CD14-positive monocyte (primary cell): ENCODE data around the gene SHISAL1. TPM values are rescaled to one million over a fixed set of nuclear protein-coding genes. Genes with fewer than 3 reads are reported as not detected.

Experiments
- DNase-seq, 3 donors: peaks; one replicate each; pipeline ENCODE4 v3.0.0-alpha.2; 2011 to 2022
- H2AFZ ChIP-seq: 2 replicates; pipeline ENCODE4 v1.6.0; 2012; ENCODE audit warnings: mild to moderate bottlenecking, low read depth, low read length, inconsistent platforms; ENCODE audit not compliant: insufficient read depth, poor library complexity, severe bottlenecking
- H3K27ac ChIP-seq, 2 donors: 1 replicate in 1 of 2; 2 replicates in 1 of 2; pipeline ENCODE4 v1.5.1; 2012 to 2013; ENCODE audit warnings: low read length in 2 of 2, control low read depth in 1 of 2, inconsistent platforms in 1 of 2, low read depth in 1 of 2, mild to moderate bottlenecking in 1 of 2
- H3K27me3 ChIP-seq, 2 donors: one replicate each; pipeline versions ENCODE4 v1.6.0 to v1.6.1; 2011 to 2013; ENCODE audit warnings: low read length in 2 of 2; ENCODE audit not compliant: control insufficient read depth in 2 of 2, insufficient read depth in 2 of 2
- H3K36me3 ChIP-seq, 2 donors: replicated peaks in 1 of 2; 1 replicate in 1 of 2; 2 replicates in 1 of 2; pipeline versions ENCODE4 v1.5.1 to v1.6.1; 2012 to 2013; ENCODE audit warnings: low read length in 2 of 2, control low read depth in 1 of 2, inconsistent platforms in 1 of 2, mild to moderate bottlenecking in 1 of 2; ENCODE audit not compliant: insufficient read depth in 2 of 2, control insufficient read depth in 1 of 2
- H3K4me1 ChIP-seq, 2 donors: 1 replicate in 1 of 2; 2 replicates in 1 of 2; pipeline versions ENCODE4 v1.5.1 to v1.6.1; 2012 to 2013; ENCODE audit warnings: low read length in 2 of 2, control low read depth in 1 of 2, inconsistent platforms in 1 of 2, mild to moderate bottlenecking in 1 of 2, moderate library complexity in 1 of 2; ENCODE audit not compliant: insufficient read depth in 2 of 2, control insufficient read depth in 1 of 2
- H3K4me2 ChIP-seq: replicated peaks from 2 replicates; pipeline ENCODE3; 2012; ENCODE audit warnings: low read length, moderate library complexity, mild to moderate bottlenecking; ENCODE audit not compliant: poor library complexity, severe bottlenecking; ENCODE audit errors: extremely low read depth
- H3K4me3 ChIP-seq, 3 experiments: fragments of 200-600 bp in 1 of 3; sonication (generic) in 1 of 3; replicated peaks in 1 of 3; 1 replicate in 2 of 3; 2 replicates in 1 of 3; pipeline ENCODE4 v1.5.1; 2011 to 2013; ENCODE audit warnings: low read length in 3 of 3, mild to moderate bottlenecking in 3 of 3, control low read depth in 2 of 3, low read depth in 2 of 3, inconsistent platforms in 1 of 3, moderate library complexity in 1 of 3
- H3K79me2 ChIP-seq: 2 replicates; pipeline ENCODE4 v1.6.0; 2012; ENCODE audit warnings: mild to moderate bottlenecking, control low read depth, inconsistent platforms, low read length, moderate library complexity; ENCODE audit not compliant: insufficient read depth
- H3K9ac ChIP-seq: 2 replicates; pipeline ENCODE4 v1.6.0; 2017; ENCODE audit warnings: low read length, mild to moderate bottlenecking; ENCODE audit not compliant: insufficient read depth, poor library complexity, severe bottlenecking
- H3K9me3 ChIP-seq, 2 donors: replicated peaks in 1 of 2; 1 replicate in 1 of 2; 2 replicates in 1 of 2; pipeline versions ENCODE4 v1.5.1 to v1.6.1; 2012 to 2013; ENCODE audit warnings: low read length in 2 of 2, control low read depth in 1 of 2; ENCODE audit not compliant: control insufficient read depth in 1 of 2, insufficient read depth in 1 of 2
- H4K20me1 ChIP-seq: 2 replicates; pipeline ENCODE4 v1.6.0; 2012; ENCODE audit warnings: mild to moderate bottlenecking, low read length, control low read depth, moderate library complexity; ENCODE audit not compliant: insufficient read depth
- H3K27ac Mint-ChIP-seq, 7 donors: one replicate each; pipeline ENCODE4 v1.8.0; 2020; ENCODE audit warnings: mild to moderate bottlenecking in 7 of 7, mixed read lengths in 7 of 7, moderate library complexity in 6 of 7, inconsistent platforms in 2 of 7
- H3K27me3 Mint-ChIP-seq, 3 donors: one replicate each; pipeline ENCODE4 v1.8.0; 2021 to 2022; ENCODE audit warnings: low read depth in 3 of 3, mild to moderate bottlenecking in 3 of 3, mixed read lengths in 3 of 3, moderate library complexity in 3 of 3, inconsistent platforms in 1 of 3
- H3K36me3 Mint-ChIP-seq, 2 donors: one replicate each; pipeline ENCODE4 v1.8.0; 2020; ENCODE audit warnings: mixed read lengths in 2 of 2, inconsistent platforms in 1 of 2, mild to moderate bottlenecking in 1 of 2
- H3K4me1 Mint-ChIP-seq: one replicate; pipeline ENCODE4 v1.8.0; 2020; ENCODE audit warnings: mild to moderate bottlenecking, mixed read lengths
- H3K4me3 Mint-ChIP-seq, 2 donors: one replicate each; pipeline ENCODE4 v1.8.0; 2020; ENCODE audit warnings: mild to moderate bottlenecking in 2 of 2, mixed read lengths in 2 of 2, moderate library complexity in 1 of 2
- H3K9me3 Mint-ChIP-seq, 7 donors: one replicate each; pipeline ENCODE4 v1.8.0; 2020 to 2022; ENCODE audit warnings: mixed read lengths in 7 of 7, mild to moderate bottlenecking in 6 of 7, moderate library complexity in 6 of 7, inconsistent platforms in 2 of 7
- CTCF ChIP-seq: fragments of 200-600 bp; IDR thresholded peaks from one replicate; pipeline ENCODE4 v1.8.0; 2022; ENCODE audit warnings: antibody characterized with exemption, mild to moderate bottlenecking
- WGBS: methylation state at CpG from one replicate; pipeline ENCODE4 v1.1.5; 2013; ENCODE audit warnings: missing lambda C conversion rate; ENCODE audit not compliant: insufficient coverage; 5-methylcytosine and 5-hydroxymethylcytosine counted together
- intact Hi-C, 2 donors: fragments of 100-400 bp; cut with micrococcal nuclease; formaldehyde crosslinking; loops; one replicate each; pipeline versions ENCODE4 v1.15.0 to v1.15.1; 2023
- polyA plus RNA-seq, 3 donors: library from polyadenylated mRNA; depleted of rRNA in 1 of 3; unstranded in 2 of 3; stranded (reverse) in 1 of 3; fragments of 300-500 nt in 2 of 3; fragments of >200 nt in 1 of 3; fragmentation: Illumina TruSeq in 2 of 3; gene quantifications; 1 replicate in 2 of 3; 2 replicates in 1 of 3; pipeline ENCODE4 v1.2.3, GENCODE V29; 2012 to 2021

SHISAL1 gene
- polyA plus RNA-seq, 3 donors = not detected

- WGBS = 89% methylated on average over 21 of the region's 21 CpGs
These were observed 27.8 kb upstream of the SHISAL1 start for GRCh38 chr22:44340271-44341239.

GRCh38 chr22:44338906-44339305 lies 26.2 kb upstream of the SHISAL1 start:
- Mint-ChIP-seq H3K27ac (no peak overlapping the region), H3K9me3 (no peaks in the 10 kb centered on the region), H3K4me3 (no peak overlapping the region), H3K27me3 (peaks cover 5 to 9% (median 9%) of the 10 kb centered on the region in 3 donors), H3K4me1 (no peaks in the 10 kb centered on the region), H3K36me3 (no peaks in the 10 kb centered on the region)
- no peaks in the 10 kb centered on the region for H4K20me1 ChIP-seq
- no peak overlapping the region for H3K27ac ChIP-seq
- DNase-seq = no peak
- no peaks in the 10 kb centered on the region for H3K79me2 ChIP-seq
- TF ChIP-seq CTCF = no peak
- no peaks in the 10 kb centered on the region for H3K36me3 ChIP-seq
- H3K9ac ChIP-seq = no peak overlapping the region
- 71% methylated on average over 2 of the region's 2 CpGs for WGBS
- no peak overlapping the region for H3K4me3 ChIP-seq
- no peaks in the 10 kb centered on the region for H3K4me1 ChIP-seq
- peaks cover 0 to 5% of the 10 kb centered on the region in 2 donors for H3K9me3 ChIP-seq
- no peak overlapping the region for H3K4me2 ChIP-seq
- intact Hi-C loops = no loop called here
- no peak overlapping the region for H2AFZ ChIP-seq
- peaks cover 0 to 4% of the 10 kb centered on the region in 2 donors for H3K27me3 ChIP-seq

More at GRCh38 chr22:44340271-44341239, 27.8 kb upstream of the SHISAL1 start:
- Mint-ChIP-seq H3K27me3 (peaks cover 6 to 11% (median 9%) of the 10 kb centered on the region in 3 donors), H3K4me1 (no peaks in the 10 kb centered on the region), H3K36me3 (no peaks in the 10 kb centered on the region), H3K27ac (no peak overlapping the region), H3K9me3 (no peaks in the 10 kb centered on the region), H3K4me3 (no peak overlapping the region)
- H3K79me2 ChIP-seq = no peaks in the 10 kb centered on the region
- intact Hi-C loops = no loop called here
- no peaks in the 10 kb centered on the region for H3K4me1 ChIP-seq
- DNase-seq = no peak
- no peak overlapping the region for H3K27ac ChIP-seq
- peaks cover 0 to 2% of the 10 kb centered on the region in 2 donors for H3K27me3 ChIP-seq
- H3K4me2 ChIP-seq = no peak overlapping the region
- no peaks in the 10 kb centered on the region for H3K36me3 ChIP-seq
- no peak for TF ChIP-seq CTCF
- no peak overlapping the region for H3K4me3 ChIP-seq
- no peaks in the 10 kb centered on the region for H4K20me1 ChIP-seq
- H3K9me3 ChIP-seq = no peaks in the 10 kb centered on the region
- H3K9ac ChIP-seq = no peak overlapping the region
- H2AFZ ChIP-seq = no peak overlapping the region
